ENCODE results near the gene TBL1X. TPM values are rescaled to one million over a fixed set of nuclear protein-coding genes. Genes with fewer than 3 reads are reported as not detected.
"Not testable (repeated sequence)": the region's sequence is repeated elsewhere in the genome, so short reads cannot be mapped to it uniquely, and the experiment has no call there.

The TBL1X gene
- total RNA-seq, 1 experiment from 2014 or later, result 17.6 TPM

- CTCF ChIA-PET, result no interaction called here
Measured at GRCh38 chrX:9431281-9431680, 33.6 kb upstream of the TBL1X start.

GRCh38 chrX:9433596-9433995 is 31.3 kb upstream of the TBL1X start:
- intact Hi-C loops (cut with micrococcal nuclease; ENCODE audit: unreplicated experiment), result no loop called here
- no peaks in the 10 kb centered on the region for H3K27me3 ChIP-seq (ENCODE audit: insufficient read depth, low read depth)
- no peaks in the 10 kb centered on the region for H4K20me1 ChIP-seq (ENCODE audit: insufficient read depth)
- CTCF ChIA-PET, result no interaction called here
- H3K4me2 ChIP-seq, result no peak overlapping the region
- H2AFZ ChIP-seq, result no peak overlapping the region
- DNase-seq, result no peak
- POLR2A ChIA-PET (ENCODE audit: unreplicated experiment), result no interaction called here
- no peaks in the 10 kb centered on the region for H3K36me3 ChIP-seq (ENCODE audit: low read depth)
- no peak overlapping the region for H3K27ac ChIP-seq
- no peak overlapping the region for H3K4me3 ChIP-seq
- no peaks in the 10 kb centered on the region for H3K9me3 ChIP-seq (ENCODE audit: insufficient read depth, low read depth)
- H3K79me2 ChIP-seq (ENCODE audit: low read depth), result no peaks in the 10 kb centered on the region
- BruUV-seq (replicated peaks), result no TSS peak
- TF ChIP-seq EZH2 (IDR thresholded peaks at IDR 0.05; ENCODE audit: low read depth) (no peak), CTCF (conservative IDR thresholded peaks at IDR 0.05) (no peak)
- H3K4me1 ChIP-seq (replicated peaks; ENCODE audit: insufficient read depth), result no peaks in the 10 kb centered on the region
- no peaks in the 10 kb centered on the region for H3F3A ChIP-seq (ENCODE audit: insufficient read depth, low read depth)
- no peaks in the 10 kb centered on the region for H3K9me2 ChIP-seq (ENCODE audit: insufficient read depth)

More at GRCh38 chrX:9431281-9431680, 33.6 kb upstream of the TBL1X start:
- H3K36me3 ChIP-seq (ENCODE audit: low read depth), result no peaks in the 10 kb centered on the region
- H3K4me1 ChIP-seq (replicated peaks; ENCODE audit: insufficient read depth), result no peaks in the 10 kb centered on the region
- no peaks in the 10 kb centered on the region for H3K27me3 ChIP-seq (ENCODE audit: insufficient read depth, low read depth)
- H2AFZ ChIP-seq, result no peak overlapping the region
- no peak for TF ChIP-seq CTCF (conservative IDR thresholded peaks at IDR 0.05)
- no peak for TF ChIP-seq EZH2 (IDR thresholded peaks at IDR 0.05; ENCODE audit: low read depth)
- H3K9me3 ChIP-seq (ENCODE audit: insufficient read depth, low read depth), result no peaks in the 10 kb centered on the region
- BruUV-seq (replicated peaks), result no TSS peak
- no peak for DNase-seq
- no peaks in the 10 kb centered on the region for H3K79me2 ChIP-seq (ENCODE audit: low read depth)
- H3K27ac ChIP-seq, result no peak overlapping the region
- H3K4me3 ChIP-seq, result no peak overlapping the region
- no peak overlapping the region for H3K4me2 ChIP-seq
- POLR2A ChIA-PET (ENCODE audit: unreplicated experiment), result no interaction called here
- H4K20me1 ChIP-seq (ENCODE audit: insufficient read depth), result no peaks in the 10 kb centered on the region
- no peaks in the 10 kb centered on the region for H3K9me2 ChIP-seq (ENCODE audit: insufficient read depth)
- intact Hi-C loops (cut with micrococcal nuclease; ENCODE audit: unreplicated experiment), result no loop called here
- no peaks in the 10 kb centered on the region for H3F3A ChIP-seq (ENCODE audit: insufficient read depth, low read depth)

GRCh38 chrX:9434051-9434550 is 30.8 kb upstream of the TBL1X start:
- Histone ChIP-seq H3K36me3 (ENCODE audit: low read depth) (no peaks in the 10 kb centered on the region), H3K27ac (no peak overlapping the region), H3F3A (ENCODE audit: insufficient read depth, low read depth) (no peaks in the 10 kb centered on the region), H3K27me3 (ENCODE audit: insufficient read depth, low read depth) (no peaks in the 10 kb centered on the region), H4K20me1 (ENCODE audit: insufficient read depth) (no peaks in the 10 kb centered on the region), H3K4me1 (replicated peaks; ENCODE audit: insufficient read depth) (no peaks in the 10 kb centered on the region), H3K4me2 (no peak overlapping the region), H3K9me2 (ENCODE audit: insufficient read depth) (no peaks in the 10 kb centered on the region), H2AFZ (no peak overlapping the region), H3K79me2 (ENCODE audit: low read depth) (no peaks in the 10 kb centered on the region), H3K4me3 (no peak overlapping the region), H3K9me3 (ENCODE audit: insufficient read depth, low read depth) (no peaks in the 10 kb centered on the region)
- DNase-seq, result no peak
- intact Hi-C loops (cut with micrococcal nuclease; ENCODE audit: unreplicated experiment), result no loop called here
- no TSS peak for BruUV-seq (replicated peaks)
- TF ChIP-seq EZH2 (IDR thresholded peaks at IDR 0.05; ENCODE audit: low read depth), result no peak
- no peak for TF ChIP-seq CTCF (conservative IDR thresholded peaks at IDR 0.05)
- ChIA-PET CTCF (no interaction called here), POLR2A (ENCODE audit: unreplicated experiment) (no interaction called here)

- H3K79me2 ChIP-seq (ENCODE audit: low read depth); BruUV-seq (replicated peaks); H3K36me3 ChIP-seq (ENCODE audit: low read depth); intact Hi-C loops (cut with micrococcal nuclease; ENCODE audit: unreplicated experiment); CTCF ChIA-PET; H3K4me2 ChIP-seq; H3K27ac ChIP-seq; H2AFZ ChIP-seq; H3K27me3 ChIP-seq (ENCODE audit: insufficient read depth, low read depth); H4K20me1 ChIP-seq (ENCODE audit: insufficient read depth); H3K4me3 ChIP-seq; H3K4me1 ChIP-seq (replicated peaks; ENCODE audit: insufficient read depth); H3K9me2 ChIP-seq (ENCODE audit: insufficient read depth); H3K9me3 ChIP-seq (ENCODE audit: insufficient read depth, low read depth); POLR2A ChIA-PET (ENCODE audit: unreplicated experiment); H3F3A ChIP-seq (ENCODE audit: insufficient read depth, low read depth); DNase-seq: not testable (repeated sequence)
Measured at GRCh38 chrX:9435086-9435485, 29.8 kb upstream of the TBL1X start.

Measured in PC-9 (cell line).